ENCODE data around the gene ANXA4.
A peak's percentile ranks its signal among the peaks of the same experiment; 100 is the strongest.

Gene ANXA4

DNA sequence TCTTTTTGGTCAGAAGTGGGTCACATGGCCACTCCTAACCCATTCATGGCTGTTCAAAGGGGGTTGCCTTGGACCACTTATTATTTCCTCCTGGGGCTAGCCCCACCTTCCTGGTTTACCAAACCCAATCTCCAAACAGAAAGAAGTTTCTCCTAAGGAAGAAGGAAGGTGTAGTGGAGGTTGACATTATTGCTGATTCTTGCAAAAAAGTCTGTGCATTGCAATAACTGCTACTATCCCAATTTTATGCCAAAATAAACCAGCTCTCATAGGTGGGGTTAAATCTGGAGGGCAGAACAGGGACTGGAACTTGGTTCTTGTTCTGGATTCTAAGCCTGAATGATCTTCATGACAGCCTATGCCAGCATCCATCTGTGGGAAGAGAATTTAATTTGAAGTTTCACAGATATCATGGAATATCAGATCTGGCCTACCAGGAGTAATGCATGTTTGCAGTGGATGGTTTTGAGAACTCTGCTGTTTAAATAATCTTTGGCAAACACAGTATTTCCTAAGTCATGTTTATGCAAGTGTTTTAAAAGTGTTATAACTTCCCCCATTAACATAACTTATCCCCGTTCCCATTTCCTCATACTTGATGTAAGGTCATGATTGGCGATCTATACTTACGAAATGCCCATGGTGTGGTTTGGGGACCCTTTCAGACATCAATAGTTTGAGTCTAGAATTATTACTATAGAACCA is 11.9 kb downstream of the ANXA4 start:
- no peak for ATAC-seq
- TF ChIP-seq ZNF565 (CRISPR knock-in tag; conservative IDR thresholded peaks at IDR 0.05; ENCODE audit: low read depth), result no peak
- TF ChIP-seq GLIS3 (CRISPR knock-in tag; IDR thresholded peaks at IDR 0.05), result no peak
- TF ChIP-seq TOX (CRISPR knock-in tag; IDR thresholded peaks at IDR 0.05; ENCODE audit: borderline replicate concordance), result no peak
- no peak for TF ChIP-seq CSDC2 (CRISPR knock-in tag; IDR thresholded peaks at IDR 0.05)
- no peak for TF ChIP-seq ISL1 (CRISPR knock-in tag; IDR thresholded peaks at IDR 0.05)
- no peak for TF ChIP-seq ZNF70 (CRISPR knock-in tag; IDR thresholded peaks at IDR 0.05)
- no peak for TF ChIP-seq ZFP3 (CRISPR knock-in tag; IDR thresholded peaks at IDR 0.05)
- TF ChIP-seq RARB (CRISPR knock-in tag; IDR thresholded peaks at IDR 0.05), result no peak
- TF ChIP-seq, protein P1, sequence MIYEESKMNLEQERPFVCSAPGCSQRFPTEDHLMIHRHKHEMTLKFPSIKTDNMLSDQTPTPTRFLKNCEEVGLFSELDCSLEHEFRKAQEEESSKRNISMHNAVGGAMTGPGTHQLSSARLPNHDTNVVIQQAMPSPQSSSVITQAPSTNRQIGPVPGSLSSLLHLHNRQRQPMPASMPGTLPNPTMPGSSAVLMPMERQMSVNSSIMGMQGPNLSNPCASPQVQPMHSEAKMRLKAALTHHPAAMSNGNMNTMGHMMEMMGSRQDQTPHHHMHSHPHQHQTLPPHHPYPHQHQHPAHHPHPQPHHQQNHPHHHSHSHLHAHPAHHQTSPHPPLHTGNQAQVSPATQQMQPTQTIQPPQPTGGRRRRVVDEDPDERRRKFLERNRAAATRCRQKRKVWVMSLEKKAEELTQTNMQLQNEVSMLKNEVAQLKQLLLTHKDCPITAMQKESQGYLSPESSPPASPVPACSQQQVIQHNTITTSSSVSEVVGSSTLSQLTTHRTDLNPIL (CRISPR knock-in tag; IDR thresholded peaks at IDR 0.05; ENCODE audit: low read depth), result no peak
- TF ChIP-seq, protein P2, sequence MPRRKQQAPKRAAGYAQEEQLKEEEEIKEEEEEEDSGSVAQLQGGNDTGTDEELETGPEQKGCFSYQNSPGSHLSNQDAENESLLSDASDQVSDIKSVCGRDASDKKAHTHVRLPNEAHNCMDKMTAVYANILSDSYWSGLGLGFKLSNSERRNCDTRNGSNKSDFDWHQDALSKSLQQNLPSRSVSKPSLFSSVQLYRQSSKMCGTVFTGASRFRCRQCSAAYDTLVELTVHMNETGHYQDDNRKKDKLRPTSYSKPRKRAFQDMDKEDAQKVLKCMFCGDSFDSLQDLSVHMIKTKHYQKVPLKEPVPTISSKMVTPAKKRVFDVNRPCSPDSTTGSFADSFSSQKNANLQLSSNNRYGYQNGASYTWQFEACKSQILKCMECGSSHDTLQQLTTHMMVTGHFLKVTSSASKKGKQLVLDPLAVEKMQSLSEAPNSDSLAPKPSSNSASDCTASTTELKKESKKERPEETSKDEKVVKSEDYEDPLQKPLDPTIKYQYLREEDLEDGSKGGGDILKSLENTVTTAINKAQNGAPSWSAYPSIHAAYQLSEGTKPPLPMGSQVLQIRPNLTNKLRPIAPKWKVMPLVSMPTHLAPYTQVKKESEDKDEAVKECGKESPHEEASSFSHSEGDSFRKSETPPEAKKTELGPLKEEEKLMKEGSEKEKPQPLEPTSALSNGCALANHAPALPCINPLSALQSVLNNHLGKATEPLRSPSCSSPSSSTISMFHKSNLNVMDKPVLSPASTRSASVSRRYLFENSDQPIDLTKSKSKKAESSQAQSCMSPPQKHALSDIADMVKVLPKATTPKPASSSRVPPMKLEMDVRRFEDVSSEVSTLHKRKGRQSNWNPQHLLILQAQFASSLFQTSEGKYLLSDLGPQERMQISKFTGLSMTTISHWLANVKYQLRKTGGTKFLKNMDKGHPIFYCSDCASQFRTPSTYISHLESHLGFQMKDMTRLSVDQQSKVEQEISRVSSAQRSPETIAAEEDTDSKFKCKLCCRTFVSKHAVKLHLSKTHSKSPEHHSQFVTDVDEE (CRISPR knock-in tag; IDR thresholded peaks at IDR 0.05), result no peak
- TF ChIP-seq, protein P3, sequence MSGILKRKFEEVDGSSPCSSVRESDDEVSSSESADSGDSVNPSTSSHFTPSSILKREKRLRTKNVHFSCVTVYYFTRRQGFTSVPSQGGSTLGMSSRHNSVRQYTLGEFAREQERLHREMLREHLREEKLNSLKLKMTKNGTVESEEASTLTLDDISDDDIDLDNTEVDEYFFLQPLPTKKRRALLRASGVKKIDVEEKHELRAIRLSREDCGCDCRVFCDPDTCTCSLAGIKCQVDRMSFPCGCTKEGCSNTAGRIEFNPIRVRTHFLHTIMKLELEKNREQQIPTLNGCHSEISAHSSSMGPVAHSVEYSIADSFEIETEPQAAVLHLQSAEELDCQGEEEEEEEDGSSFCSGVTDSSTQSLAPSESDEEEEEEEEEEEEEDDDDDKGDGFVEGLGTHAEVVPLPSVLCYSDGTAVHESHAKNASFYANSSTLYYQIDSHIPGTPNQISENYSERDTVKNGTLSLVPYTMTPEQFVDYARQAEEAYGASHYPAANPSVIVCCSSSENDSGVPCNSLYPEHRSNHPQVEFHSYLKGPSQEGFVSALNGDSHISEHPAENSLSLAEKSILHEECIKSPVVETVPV (CRISPR knock-in tag; IDR thresholded peaks at IDR 0.05), result no peak
- TF ChIP-seq, protein P4, sequence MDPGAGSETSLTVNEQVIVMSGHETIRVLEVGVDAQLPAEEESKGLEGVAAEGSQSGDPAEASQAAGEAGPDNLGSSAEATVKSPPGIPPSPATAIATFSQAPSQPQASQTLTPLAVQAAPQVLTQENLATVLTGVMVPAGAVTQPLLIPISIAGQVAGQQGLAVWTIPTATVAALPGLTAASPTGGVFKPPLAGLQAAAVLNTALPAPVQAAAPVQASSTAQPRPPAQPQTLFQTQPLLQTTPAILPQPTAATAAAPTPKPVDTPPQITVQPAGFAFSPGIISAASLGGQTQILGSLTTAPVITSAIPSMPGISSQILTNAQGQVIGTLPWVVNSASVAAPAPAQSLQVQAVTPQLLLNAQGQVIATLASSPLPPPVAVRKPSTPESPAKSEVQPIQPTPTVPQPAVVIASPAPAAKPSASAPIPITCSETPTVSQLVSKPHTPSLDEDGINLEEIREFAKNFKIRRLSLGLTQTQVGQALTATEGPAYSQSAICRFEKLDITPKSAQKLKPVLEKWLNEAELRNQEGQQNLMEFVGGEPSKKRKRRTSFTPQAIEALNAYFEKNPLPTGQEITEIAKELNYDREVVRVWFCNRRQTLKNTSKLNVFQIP (CRISPR knock-in tag; IDR thresholded peaks at IDR 0.05; ENCODE audit: borderline replicate concordance, low read depth), result no peak
- TF ChIP-seq ESRRG (CRISPR knock-in tag; IDR thresholded peaks at IDR 0.05), result no peak
- no peak for TF ChIP-seq ARNTL (CRISPR knock-in tag; IDR thresholded peaks at IDR 0.05; ENCODE audit: borderline replicate concordance, low read depth)
- TF ChIP-seq PPARA (CRISPR knock-in tag; IDR thresholded peaks at IDR 0.05; ENCODE audit: borderline replicate concordance), result no peak
- no peak for TF ChIP-seq ZC3H10 (CRISPR knock-in tag; IDR thresholded peaks at IDR 0.05)
- TF ChIP-seq SNAI2 (CRISPR knock-in tag; IDR thresholded peaks at IDR 0.05), result no peak
- TF ChIP-seq, protein P5, sequence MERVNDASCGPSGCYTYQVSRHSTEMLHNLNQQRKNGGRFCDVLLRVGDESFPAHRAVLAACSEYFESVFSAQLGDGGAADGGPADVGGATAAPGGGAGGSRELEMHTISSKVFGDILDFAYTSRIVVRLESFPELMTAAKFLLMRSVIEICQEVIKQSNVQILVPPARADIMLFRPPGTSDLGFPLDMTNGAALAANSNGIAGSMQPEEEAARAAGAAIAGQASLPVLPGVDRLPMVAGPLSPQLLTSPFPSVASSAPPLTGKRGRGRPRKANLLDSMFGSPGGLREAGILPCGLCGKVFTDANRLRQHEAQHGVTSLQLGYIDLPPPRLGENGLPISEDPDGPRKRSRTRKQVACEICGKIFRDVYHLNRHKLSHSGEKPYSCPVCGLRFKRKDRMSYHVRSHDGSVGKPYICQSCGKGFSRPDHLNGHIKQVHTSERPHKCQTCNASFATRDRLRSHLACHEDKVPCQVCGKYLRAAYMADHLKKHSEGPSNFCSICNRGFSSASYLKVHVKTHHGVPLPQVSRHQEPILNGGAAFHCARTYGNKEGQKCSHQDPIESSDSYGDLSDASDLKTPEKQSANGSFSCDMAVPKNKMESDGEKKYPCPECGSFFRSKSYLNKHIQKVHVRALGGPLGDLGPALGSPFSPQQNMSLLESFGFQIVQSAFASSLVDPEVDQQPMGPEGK (CRISPR knock-in tag; IDR thresholded peaks at IDR 0.05; ENCODE audit: borderline replicate concordance), result no peak
- TF ChIP-seq BACH2 (CRISPR knock-in tag; IDR thresholded peaks at IDR 0.05; ENCODE audit: borderline replicate concordance), result no peak

DNA sequence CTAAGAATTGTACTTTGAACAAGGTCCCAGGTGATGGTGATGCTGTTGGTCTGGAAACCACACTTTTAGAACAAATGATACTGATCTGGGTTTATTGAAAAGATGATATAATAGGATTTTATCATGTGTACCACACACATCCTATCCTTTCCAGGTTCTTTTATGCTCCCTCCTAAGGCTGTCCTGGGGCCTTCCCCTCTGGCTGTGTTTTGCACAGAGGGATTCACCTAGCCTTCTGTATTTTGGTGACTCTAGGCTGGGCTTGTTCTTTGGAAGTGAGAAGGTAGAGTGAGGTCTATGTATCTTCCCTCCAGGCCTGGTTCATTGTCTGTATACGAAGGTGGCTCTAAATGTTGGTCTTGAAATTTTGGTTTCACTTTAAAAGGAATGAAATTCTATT is 12.7 kb downstream of the ANXA4 start:
- peak; percentile 36; the same call in 1 of the 3 replicates for ATAC-seq
- TF ChIP-seq ZNF70 (CRISPR knock-in tag; IDR thresholded peaks at IDR 0.05) (no peak), ZNF565 (CRISPR knock-in tag; conservative IDR thresholded peaks at IDR 0.05; ENCODE audit: low read depth) (no peak), BACH2 (CRISPR knock-in tag; IDR thresholded peaks at IDR 0.05; ENCODE audit: borderline replicate concordance) (no peak), CSDC2 (CRISPR knock-in tag; IDR thresholded peaks at IDR 0.05) (no peak), TCF4 (CRISPR knock-in tag; IDR thresholded peaks at IDR 0.05; ENCODE audit: borderline replicate concordance) (no peak), RARB (CRISPR knock-in tag; IDR thresholded peaks at IDR 0.05) (no peak), PPARA (CRISPR knock-in tag; IDR thresholded peaks at IDR 0.05; ENCODE audit: borderline replicate concordance) (no peak), ZNF8 (CRISPR knock-in tag; IDR thresholded peaks at IDR 0.05) (no peak), ZFP3 (CRISPR knock-in tag; IDR thresholded peaks at IDR 0.05) (no peak), ARNTL (CRISPR knock-in tag; IDR thresholded peaks at IDR 0.05; ENCODE audit: borderline replicate concordance, low read depth) (no peak), ISL1 (CRISPR knock-in tag; IDR thresholded peaks at IDR 0.05) (no peak)
- TF ChIP-seq, protein P5 (CRISPR knock-in tag; IDR thresholded peaks at IDR 0.05; ENCODE audit: borderline replicate concordance), result no peak
- TF ChIP-seq, protein P4 (CRISPR knock-in tag; IDR thresholded peaks at IDR 0.05; ENCODE audit: borderline replicate concordance, low read depth), result no peak
